GM10847 (cell line): ENCODE data around the gene MACC1.

Experiments used
- POLR2A ChIP-seq: IDR thresholded peaks from 2 replicates; pipeline ENCODE4 v1.6.1; 2011; ENCODE audit not compliant: insufficient read length; ENCODE audit errors: extremely low read depth

Gene MACC1

DNA sequence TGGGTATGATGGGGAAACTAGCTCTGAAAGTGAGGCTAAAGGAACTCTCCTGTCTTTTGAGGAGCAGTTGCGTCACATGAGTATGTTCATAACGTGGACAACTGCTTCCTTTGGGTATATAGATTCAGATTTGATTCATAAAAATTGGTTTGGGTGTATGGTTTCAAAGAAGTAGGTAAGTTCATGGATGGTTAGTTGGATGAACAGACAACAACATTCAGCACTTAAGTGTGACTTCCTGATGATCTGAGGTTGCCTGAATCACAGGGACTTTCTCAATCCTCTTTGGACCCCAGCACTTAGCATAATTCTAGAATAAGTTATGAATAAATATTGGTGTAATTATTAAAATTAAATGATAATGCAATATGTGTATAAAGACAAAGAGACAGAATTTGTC is 43.4 kb downstream of the MACC1 start:
- TF ChIP-seq POLR2A, result no peak

DNA sequence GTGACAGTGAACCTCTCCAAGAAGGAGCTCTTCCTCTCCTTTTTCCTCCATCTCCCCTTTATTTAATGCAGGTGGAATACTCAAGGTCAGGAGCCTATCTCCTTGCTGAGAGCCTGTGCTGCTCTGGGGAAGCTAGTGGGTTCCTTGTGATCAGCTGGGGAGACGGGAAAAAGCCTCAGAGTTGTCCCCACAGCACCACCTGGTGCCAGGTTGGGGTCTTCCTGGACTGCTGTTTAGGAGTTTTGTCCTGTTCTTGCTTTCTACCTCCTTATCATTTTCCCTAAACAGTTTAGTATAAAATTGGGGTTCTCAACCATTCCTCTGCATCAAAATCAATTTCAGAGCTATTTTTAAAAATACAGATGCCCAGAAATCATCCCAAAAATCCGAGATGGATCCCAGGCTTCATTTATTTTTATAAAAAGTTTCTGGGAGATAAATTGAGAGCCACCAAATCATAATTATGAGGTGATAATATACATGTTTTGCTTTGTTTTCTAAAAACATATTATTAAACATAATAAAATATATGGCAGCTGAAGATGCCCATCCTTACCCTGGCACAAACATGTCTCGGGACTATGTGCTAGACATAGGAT is 44.3 kb downstream of the MACC1 start:
- TF ChIP-seq POLR2A, result no peak

DNA sequence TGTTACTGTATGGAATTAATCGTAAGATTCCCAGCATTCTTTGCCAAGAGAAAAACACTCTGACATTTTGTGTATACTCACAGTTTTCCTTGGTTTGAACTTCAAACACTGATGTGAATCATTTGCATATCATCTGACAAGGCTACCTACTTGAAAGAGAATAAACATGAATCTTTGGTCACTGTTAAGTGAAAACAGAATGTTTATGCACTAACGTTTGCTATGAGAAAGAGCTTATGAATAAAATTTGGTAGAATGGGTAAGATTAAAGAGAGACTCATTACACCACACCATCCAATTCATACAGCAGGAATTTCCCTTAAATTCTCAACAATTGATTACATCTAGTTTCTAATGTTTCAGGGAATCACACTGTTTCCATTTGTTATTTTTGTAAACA is 46.6 kb downstream of the MACC1 start:
- TF ChIP-seq POLR2A, result no peak

- TF ChIP-seq POLR2A, result no peak
These were observed 52.1 kb downstream of the MACC1 start for GRCh38 chr7:20165146-20165510.

GRCh38 chr7:20164425-20165145 is 52.6 kb downstream of the MACC1 start:
- TF ChIP-seq POLR2A, result no peak

DNA sequence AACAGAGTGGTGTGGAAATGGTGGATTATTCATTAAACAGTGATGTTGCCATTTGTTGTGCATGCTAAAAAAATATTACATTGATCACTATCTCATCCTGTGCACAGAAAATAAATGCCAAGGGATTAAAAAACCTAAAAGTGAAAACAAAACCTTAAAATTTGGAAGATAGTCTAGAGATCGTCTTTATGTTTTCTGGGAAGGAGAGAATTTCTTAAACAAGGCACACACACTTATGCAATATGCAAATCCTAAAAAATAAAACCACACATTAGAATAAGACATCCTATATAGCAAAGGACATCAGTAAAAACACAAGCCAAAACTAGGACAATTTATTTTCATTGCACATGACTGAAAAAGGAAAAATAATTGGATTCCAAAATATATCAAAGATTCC is 54.5 kb downstream of the MACC1 start:
- no peak for TF ChIP-seq POLR2A

GRCh38 chr7:20159226-20159747 is 57.9 kb downstream of the MACC1 start:
- no peak for TF ChIP-seq POLR2A

DNA sequence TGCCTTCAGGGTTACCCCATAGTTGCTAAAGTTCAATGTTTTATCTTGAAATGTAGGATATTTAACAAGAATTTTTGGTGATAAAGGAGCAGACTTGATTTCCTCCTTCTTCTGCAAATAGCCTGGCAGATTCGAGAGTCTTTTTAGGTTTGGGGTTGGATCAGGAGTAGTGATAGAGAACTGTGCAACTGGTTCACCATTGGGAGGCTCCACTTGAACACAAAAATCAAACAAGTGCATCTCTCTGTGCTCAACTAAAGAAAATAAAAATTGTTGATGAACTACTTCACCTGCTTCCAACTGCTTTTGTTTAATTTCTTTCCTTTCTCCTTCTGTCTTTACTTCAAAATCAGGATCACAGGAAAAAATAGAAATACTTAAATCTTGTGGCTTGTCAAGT is 58.5 kb downstream of the MACC1 start:
- no peak for TF ChIP-seq POLR2A

GRCh38 chr7:20157456-20157855 is 59.7 kb downstream of the MACC1 start:
- no peak for TF ChIP-seq POLR2A

DNA sequence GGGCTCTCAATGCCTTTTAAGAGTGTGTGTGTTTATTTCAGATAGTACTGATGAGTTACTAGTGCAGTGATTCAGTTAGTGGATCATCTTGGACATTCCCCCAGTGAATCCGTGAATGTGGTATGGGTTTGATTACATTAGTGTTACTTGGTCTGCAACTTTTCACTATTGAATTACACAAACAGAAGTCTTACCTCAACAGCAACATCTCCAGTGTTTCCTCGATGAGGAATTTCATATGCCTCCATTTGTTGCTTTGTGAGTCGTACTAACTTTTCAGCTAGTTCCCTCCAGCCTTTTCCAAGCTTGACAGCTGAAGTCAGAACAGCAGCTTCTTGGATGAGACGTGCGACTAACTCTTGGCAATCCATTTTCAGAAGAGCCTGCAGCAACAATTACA is 63.2 kb downstream of the MACC1 start:
- no peak for TF ChIP-seq POLR2A

GRCh38 chr7:20153567-20153966 is 63.6 kb downstream of the MACC1 start:
- TF ChIP-seq POLR2A, result no peak

DNA sequence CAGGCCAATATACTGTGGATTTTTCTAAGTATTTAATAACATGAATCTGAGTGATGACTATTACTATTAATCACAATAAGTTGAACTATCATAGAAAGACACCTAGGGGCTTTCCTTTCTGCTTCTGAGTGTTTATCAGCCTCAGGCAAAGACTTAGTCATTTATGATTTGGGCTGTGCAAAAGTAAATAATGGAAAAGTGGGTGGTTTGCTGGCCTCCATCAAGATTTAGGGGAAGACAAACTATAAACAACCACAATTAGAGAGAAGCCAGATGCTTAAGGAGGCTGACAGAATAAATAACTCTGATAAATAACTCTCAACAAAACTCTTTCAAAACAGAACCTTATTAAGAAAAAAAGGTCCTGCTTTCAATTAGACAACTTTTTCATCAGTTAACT is 64.7 kb downstream of the MACC1 start:
- TF ChIP-seq POLR2A, result no peak

DNA sequence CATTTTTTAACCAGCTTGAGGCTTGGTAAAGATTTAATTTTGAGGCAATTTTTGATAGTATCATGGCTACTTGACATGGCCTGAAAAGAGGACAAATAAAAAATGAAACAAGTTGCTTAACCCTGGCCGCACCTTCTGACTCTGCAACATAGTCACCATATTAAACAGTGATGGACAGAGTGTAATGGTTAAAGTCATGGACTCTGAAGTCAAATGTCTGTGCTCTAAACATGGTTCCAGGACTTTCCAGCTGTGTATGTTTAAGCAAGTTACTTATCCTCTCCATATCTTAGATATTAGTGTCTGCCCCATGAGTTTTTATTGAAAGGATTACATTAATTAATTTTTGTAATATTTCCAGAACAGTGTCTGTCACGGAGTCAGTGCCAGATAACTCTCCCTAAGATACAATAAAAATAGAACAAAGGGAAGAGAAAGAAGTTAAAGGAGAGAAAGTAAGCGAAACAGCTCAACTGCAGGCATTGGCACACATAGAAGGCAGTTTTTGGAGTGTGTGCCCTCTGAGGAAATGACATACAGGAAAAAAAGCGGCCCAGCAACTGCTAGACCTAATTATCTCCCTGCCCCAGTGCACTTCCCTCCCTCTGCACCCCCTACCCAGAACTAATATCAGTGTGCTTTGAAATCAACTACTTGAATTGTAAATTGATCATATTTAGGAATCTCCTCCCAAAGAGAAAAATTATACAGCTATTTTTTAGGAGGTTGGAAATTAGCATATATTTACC is 65.3 kb downstream of the MACC1 start:
- TF ChIP-seq POLR2A, result no peak

- no peak for TF ChIP-seq POLR2A
These were observed 70.7 kb downstream of the MACC1 start for GRCh38 chr7:20146451-20146850.

GRCh38 chr7:20144801-20145200 is 72.4 kb downstream of the MACC1 start:
- no peak for TF ChIP-seq POLR2A

GRCh38 chr7:20141666-20142065 is 75.5 kb downstream of the MACC1 start:
- TF ChIP-seq POLR2A, result no peak
